ENCODE results near the gene BAZ2B. TPM values are rescaled to one million over a fixed set of nuclear protein-coding genes. Genes with fewer than 3 reads are reported as not detected.

The BAZ2B gene
- total RNA-seq, 1 experiment from 2014 or later: 19.9 TPM

DNA sequence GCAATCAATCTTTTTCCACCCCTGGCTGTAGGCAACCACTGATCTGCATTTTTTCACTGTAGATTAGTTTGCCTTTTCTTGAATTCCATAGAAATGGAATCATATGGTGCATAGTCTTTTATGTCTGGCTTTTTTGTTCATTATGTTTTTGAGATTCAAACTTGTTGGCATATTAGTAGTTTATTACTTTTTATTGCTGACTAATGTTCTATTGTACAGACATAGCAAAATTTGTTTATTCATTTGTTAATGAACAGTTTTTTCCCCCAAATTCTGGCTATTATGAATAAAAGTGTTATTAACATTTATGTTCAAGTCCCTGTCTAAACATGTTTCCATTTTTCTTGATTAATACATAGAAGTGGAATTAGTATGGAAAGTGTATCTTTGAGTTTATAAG is 308.4 kb downstream of the BAZ2B start:
- no peaks in the 10 kb centered on the region for H4K20me1 ChIP-seq (ENCODE audit: insufficient read depth)
- no peak overlapping the region for H3K4me3 ChIP-seq (replicated peaks in 1 of 2; ENCODE audit: low read depth in 1 of 2, low read length in 2 of 2)
- no peaks in the 10 kb centered on the region for H3K9me3 ChIP-seq (ENCODE audit: control insufficient read depth in 1 of 2, insufficient read depth in 1 of 2, low read depth in 1 of 2, low read length in 2 of 2)
- intact Hi-C loops (cut with micrococcal nuclease): no loop called here
- no peaks in the 10 kb centered on the region for H3K4me1 ChIP-seq (ENCODE audit: control insufficient read depth in 1 of 2, insufficient read depth in 2 of 2, low read length in 2 of 2)
- H3K27ac ChIP-seq (ENCODE audit: low read depth, low read length): no peak overlapping the region
- ChIA-PET RAD21 (ENCODE audit: low non-redundant PET in 1 of 2, low total read pairs in 2 of 2, uncharacterized antibody in 2 of 2, unreplicated experiment in 2 of 2) (no interaction called here), POLR2A (no interaction called here), CTCF (no interaction called here)
- no TSS peak for BruUV-seq (replicated peaks)
- no peaks in the 10 kb centered on the region for H3K36me3 ChIP-seq (ENCODE audit: control insufficient read depth in 1 of 2, insufficient read depth in 2 of 2, low read length in 2 of 2)
- H3K9me2 ChIP-seq (ENCODE audit: insufficient read depth): no peaks in the 10 kb centered on the region
- no peak overlapping the region for H3K4me2 ChIP-seq (ENCODE audit: low read length)
- TF ChIP-seq FOSL1 (IDR thresholded peaks at IDR 0.05; ENCODE audit: low read depth): no peak
- TF ChIP-seq TCF7L2 (IDR thresholded peaks at IDR 0.05; ENCODE audit: borderline replicate concordance, extremely low read depth, insufficient read depth, insufficient read length): no peak
- TF ChIP-seq CBX3 (IDR thresholded peaks at IDR 0.05; ENCODE audit: low read depth): no peak
- no peak for TF ChIP-seq ELF1 (IDR thresholded peaks at IDR 0.05; ENCODE audit: borderline replicate concordance, low read depth)
- TF ChIP-seq SRF (IDR thresholded peaks at IDR 0.05; ENCODE audit: low read depth): no peak
- no peak for TF ChIP-seq ZFX (IDR thresholded peaks at IDR 0.05)
- TF ChIP-seq SIN3A (IDR thresholded peaks at IDR 0.05; ENCODE audit: low read depth): no peak
- no peak for TF ChIP-seq EGR1 (IDR thresholded peaks at IDR 0.05; ENCODE audit: low read depth)
- H3K27me3 ChIP-seq (ENCODE audit: insufficient read depth, low read length): no peaks in the 10 kb centered on the region
- H2AFZ ChIP-seq (ENCODE audit: low read depth, low read length, poor library complexity, severe bottlenecking): no peak overlapping the region
- DNase-seq (ENCODE audit: low read depth, low spot score): no peak
- H3K9ac ChIP-seq (ENCODE audit: low read length): no peak overlapping the region
- H3K79me2 ChIP-seq (ENCODE audit: insufficient read depth, low read length): no peaks in the 10 kb centered on the region
- no peak for ATAC-seq

DNA sequence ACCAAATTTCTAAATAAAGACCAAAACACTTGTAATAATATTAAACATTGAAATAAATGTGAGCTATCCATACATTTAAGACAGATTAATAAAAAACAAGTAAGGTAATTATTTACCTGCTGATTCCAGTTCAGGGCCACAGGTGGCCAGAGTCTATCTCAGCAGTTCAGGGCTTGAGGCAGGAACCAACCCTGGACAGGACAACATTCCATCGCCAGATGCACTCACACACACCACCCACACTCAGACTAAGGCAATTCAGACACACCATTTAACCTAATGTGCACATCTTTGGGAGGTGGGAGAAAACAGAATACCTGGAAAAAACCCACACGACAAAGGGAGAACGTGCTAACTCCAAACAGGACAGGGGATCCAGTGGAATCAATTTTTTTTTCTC is 315.8 kb downstream of the BAZ2B start:
- Histone ChIP-seq H3K4me3 (replicated peaks in 1 of 2; ENCODE audit: low read depth in 1 of 2, low read length in 2 of 2) (no peak overlapping the region), H3K36me3 (ENCODE audit: control insufficient read depth in 1 of 2, insufficient read depth in 2 of 2, low read length in 2 of 2) (no peaks in the 10 kb centered on the region), H3K9me3 (ENCODE audit: control insufficient read depth in 1 of 2, insufficient read depth in 1 of 2, low read depth in 1 of 2, low read length in 2 of 2) (no peaks in the 10 kb centered on the region), H4K20me1 (ENCODE audit: insufficient read depth) (no peaks in the 10 kb centered on the region), H3K79me2 (ENCODE audit: insufficient read depth, low read length) (no peaks in the 10 kb centered on the region), H3K27ac (ENCODE audit: low read depth, low read length) (no peak overlapping the region), H3K4me2 (ENCODE audit: low read length) (no peak overlapping the region), H3K4me1 (ENCODE audit: control insufficient read depth in 1 of 2, insufficient read depth in 2 of 2, low read length in 2 of 2) (no peaks in the 10 kb centered on the region), H3K9ac (ENCODE audit: low read length) (no peak overlapping the region), H3K9me2 (ENCODE audit: insufficient read depth) (no peaks in the 10 kb centered on the region), H2AFZ (ENCODE audit: low read depth, low read length, poor library complexity, severe bottlenecking) (no peak overlapping the region), H3K27me3 (ENCODE audit: insufficient read depth, low read length) (no peaks in the 10 kb centered on the region)
- ChIA-PET RAD21 (ENCODE audit: low non-redundant PET in 1 of 2, low total read pairs in 2 of 2, uncharacterized antibody in 2 of 2, unreplicated experiment in 2 of 2) (no interaction called here), CTCF (no interaction called here), POLR2A (no interaction called here)
- intact Hi-C loops (cut with micrococcal nuclease): no loop called here
- TF ChIP-seq EGR1 (IDR thresholded peaks at IDR 0.05; ENCODE audit: low read depth) (no peak), ZNF274 (IDR thresholded peaks at IDR 0.05; ENCODE audit: low read depth, low read length) (no peak), POLR2A (IDR thresholded peaks at IDR 0.05; ENCODE audit: borderline replicate concordance, extremely low read depth, insufficient read depth, insufficient read length) (no peak), SRF (IDR thresholded peaks at IDR 0.05; ENCODE audit: low read depth) (no peak), CEBPB (IDR thresholded peaks at IDR 0.05; ENCODE audit: low read depth) (no peak), SIN3A (IDR thresholded peaks at IDR 0.05; ENCODE audit: low read depth) (no peak), FOSL1 (IDR thresholded peaks at IDR 0.05; ENCODE audit: low read depth) (no peak), ZFX (IDR thresholded peaks at IDR 0.05) (no peak), CBX3 (IDR thresholded peaks at IDR 0.05; ENCODE audit: low read depth) (no peak), TCF7L2 (IDR thresholded peaks at IDR 0.05; ENCODE audit: borderline replicate concordance, extremely low read depth, insufficient read depth, insufficient read length) (no peak)
- TF ChIP-seq, protein P1, sequence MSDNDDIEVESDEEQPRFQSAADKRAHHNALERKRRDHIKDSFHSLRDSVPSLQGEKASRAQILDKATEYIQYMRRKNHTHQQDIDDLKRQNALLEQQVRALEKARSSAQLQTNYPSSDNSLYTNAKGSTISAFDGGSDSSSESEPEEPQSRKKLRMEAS (IDR thresholded peaks at IDR 0.05): no peak
- TF ChIP-seq, protein P2, sequence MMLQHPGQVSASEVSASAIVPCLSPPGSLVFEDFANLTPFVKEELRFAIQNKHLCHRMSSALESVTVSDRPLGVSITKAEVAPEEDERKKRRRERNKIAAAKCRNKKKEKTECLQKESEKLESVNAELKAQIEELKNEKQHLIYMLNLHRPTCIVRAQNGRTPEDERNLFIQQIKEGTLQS (IDR thresholded peaks at IDR 0.05): no peak
- no TSS peak for BruUV-seq (replicated peaks)
- ATAC-seq (no peak), DNase-seq (ENCODE audit: low read depth, low spot score) (no peak)
